HG03378 (cell line): ENCODE measurements around the gene ZC3HAV1L.
A peak's percentile ranks its signal among the peaks of the same experiment; 100 is the strongest.
"Not testable (repeated sequence)": the region's sequence is repeated elsewhere in the genome, so short reads cannot be mapped to it uniquely, and the experiment has no call there.

ENCODE experiments used
- ATAC-seq: cut with Tn5 transposase; IDR thresholded peaks from one replicate; pipeline ENCODE4 v1.9.1; 2021; ENCODE audit warnings: mild to moderate bottlenecking, moderate library complexity; ENCODE audit not compliant: unreplicated experiment

Gene ZC3HAV1L

DNA sequence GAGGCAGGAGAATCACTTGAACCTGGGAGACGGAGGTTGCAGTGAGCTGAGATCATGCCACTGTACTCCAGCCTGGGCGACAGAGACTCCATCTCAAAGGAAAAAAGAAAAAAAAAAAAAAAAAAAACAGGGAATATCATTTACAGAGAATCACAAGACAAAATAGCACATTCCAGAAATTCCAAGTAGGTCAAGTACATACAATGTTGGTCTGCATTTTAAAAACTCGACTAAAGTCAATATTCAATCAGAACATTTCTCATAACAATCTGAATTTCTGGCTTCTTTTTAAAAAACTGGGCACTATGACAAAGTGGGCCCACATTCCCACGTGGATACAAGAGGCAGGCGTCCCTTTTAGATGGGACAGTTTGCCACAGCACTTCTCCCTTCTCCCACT is 12.8 kb downstream of the ZC3HAV1L start:
- ATAC-seq: no peak

DNA sequence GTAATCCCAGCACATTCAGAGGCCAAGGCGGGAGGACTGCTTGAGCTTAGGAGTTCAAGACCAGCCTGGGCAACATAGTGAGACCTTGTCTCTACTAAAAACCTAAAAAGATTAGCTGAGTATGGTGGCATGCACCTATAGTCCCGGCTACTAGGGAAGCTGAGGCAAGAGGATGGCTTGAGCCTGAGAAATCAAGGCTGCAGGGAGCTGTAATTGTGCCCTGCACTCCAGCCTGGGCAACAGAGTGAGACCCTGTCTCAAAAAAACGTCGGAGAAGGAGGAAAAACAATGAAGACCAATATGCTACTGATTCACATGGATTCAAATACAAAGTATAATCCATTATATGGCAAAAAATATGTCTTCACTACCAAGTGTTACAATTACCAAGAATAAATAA is 13.6 kb downstream of the ZC3HAV1L start:
- no peak for ATAC-seq

GRCh38 chr7:139018910-139019309 is 16.9 kb downstream of the ZC3HAV1L start:
- no peak for ATAC-seq

DNA sequence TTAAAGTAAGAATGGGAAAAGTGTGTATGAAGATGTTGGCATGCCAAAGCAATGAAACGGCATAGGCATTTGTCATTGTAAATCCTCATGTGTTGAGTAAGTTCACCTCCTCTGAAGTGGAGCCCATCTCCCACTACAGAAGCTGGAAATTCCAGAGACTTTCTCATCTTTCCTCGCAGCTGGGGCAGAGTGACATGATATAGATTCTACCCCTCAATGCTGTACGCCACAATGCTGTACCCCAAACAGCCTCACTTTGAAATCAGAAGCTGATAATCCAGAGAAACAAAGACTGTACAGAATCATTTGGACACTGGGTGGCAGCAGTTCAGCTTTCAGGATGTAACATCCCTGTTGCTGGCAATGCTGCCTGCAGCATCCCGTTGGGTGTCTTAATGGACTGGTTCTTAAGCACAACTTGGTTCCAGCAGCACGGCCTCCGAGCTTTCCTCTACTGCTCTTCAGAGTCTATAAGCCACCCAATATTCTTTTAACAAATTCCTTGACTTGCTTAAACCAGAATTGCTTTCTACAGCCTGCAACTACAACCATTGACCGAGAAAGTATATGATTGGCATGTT is 18.8 kb downstream of the ZC3HAV1L start:
- ATAC-seq: peak; percentile 88

DNA sequence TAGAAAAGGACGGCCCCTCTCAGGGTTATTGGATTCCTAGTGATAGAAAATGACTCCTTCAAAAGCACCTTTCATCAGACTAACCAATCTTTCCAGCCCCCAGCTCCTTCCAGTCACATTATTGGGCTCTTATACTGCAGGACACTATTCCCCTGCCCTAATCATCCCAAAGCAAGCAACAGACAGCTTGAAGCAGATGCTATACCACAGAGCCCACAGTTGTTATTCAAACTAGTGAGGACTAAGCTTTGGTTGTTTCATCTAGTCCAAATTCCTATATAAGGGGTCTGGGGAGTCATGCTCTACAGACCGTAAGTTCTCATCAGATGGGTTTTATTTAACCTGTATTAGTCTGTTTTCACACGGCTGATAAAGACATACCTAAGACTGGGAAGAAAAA is 24.5 kb downstream of the ZC3HAV1L start:
- ATAC-seq: no peak

DNA sequence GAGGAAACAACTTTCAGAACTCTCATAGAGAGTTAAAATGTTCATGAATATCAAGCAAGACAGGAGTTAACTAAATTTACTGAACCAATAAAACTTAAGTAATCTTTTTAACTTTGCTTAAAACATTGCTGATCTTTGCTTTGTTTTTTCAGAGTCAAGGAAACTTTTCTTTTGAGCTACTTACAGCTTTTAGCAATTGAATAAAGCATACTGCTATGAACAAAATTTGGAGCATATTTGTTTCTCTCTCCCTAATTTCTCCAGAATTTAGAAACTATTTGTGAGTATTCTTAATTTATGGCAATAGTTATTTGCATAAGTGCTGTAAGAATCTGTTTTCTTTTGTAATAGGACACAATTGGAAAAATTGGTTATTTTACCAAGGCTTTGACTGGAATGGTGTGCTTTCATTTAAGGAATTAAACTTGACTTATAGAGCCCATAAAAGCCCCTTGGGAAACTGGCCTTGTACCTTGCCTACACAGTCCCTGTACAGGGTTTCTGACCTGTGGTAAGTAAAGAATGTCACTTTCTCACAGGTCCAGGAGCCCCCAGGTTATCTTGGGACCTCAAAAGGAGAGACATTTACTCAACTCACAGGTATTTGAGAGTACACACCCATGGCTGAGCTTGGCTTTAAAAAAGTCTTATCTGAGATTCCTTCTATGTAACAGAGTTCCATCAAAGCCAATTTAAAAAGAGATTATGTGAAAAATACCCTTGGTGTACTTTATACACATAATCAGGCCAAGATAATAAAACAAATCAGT is 31.3 kb downstream of the ZC3HAV1L start:
- no peak for ATAC-seq

- no peak for ATAC-seq
Measured at GRCh38 chr7:138999414-138999813, 36.4 kb downstream of the ZC3HAV1L start.

GRCh38 chr7:138992052-138992531 is 43.8 kb downstream of the ZC3HAV1L start:
- ATAC-seq: no peak

- ATAC-seq: no peak
Measured at GRCh38 chr7:138987686-138988085, 48.2 kb downstream of the ZC3HAV1L start.

- no peak for ATAC-seq
Measured at GRCh38 chr7:138982204-138982623, 53.6 kb downstream of the ZC3HAV1L start.

DNA sequence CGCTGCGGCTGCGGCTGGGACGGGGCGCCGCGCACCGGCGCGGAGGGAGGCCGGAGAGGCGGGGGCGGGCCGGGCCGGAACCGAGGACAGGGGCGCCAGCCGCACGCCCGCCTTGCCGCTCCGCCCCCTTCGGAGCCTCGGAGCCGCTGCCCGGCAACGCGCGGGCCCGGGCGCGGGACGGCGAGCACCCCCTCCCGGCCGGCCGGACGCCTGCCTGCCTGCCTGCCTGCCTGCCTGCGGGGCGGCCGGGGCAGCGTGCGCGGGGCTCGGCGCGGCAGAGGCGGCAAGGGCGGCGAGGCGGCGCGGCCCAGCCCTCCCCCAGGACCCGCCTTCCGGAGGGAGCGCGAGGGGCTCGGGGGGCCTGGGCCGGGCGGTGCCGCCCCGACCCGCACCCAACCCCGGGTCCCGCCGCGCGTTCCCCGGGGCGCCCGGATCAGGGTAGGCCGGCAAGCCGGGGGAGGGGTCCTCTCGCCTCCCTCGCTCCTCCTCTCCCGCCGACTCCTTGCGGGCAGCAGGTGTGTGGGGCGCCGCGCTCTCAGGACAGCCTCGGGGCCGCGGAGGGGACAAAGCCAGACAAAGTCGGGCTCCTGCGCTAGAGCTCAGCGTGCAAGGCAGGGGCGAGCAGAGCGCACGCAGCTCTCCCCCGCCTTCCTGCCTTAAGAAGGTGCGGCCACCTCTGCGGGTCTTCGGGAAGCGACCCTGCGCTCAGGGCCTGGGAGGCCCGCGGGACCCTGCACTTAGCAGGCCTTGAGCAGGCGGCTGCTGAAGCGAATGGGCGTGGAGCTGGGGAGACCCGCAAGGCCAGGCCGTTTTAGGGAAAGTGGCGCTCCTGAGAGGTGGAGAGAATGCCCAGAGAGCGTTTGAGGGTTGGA is 54.3 kb downstream of the ZC3HAV1L start, which contains the start of gene KIAA1549:
KIAA1549 (minus strand) TSS at position 58 of the 872 bp plus-strand sequence. CDS start 120 bp downstream, outside the sequence.
- no peak for ATAC-seq

GRCh38 chr7:138980563-138981291 is 55.1 kb downstream of the ZC3HAV1L start:
- ATAC-seq: no peak

- ATAC-seq: no peak
Measured at GRCh38 chr7:138979988-138980562, 55.8 kb downstream of the ZC3HAV1L start.

DNA sequence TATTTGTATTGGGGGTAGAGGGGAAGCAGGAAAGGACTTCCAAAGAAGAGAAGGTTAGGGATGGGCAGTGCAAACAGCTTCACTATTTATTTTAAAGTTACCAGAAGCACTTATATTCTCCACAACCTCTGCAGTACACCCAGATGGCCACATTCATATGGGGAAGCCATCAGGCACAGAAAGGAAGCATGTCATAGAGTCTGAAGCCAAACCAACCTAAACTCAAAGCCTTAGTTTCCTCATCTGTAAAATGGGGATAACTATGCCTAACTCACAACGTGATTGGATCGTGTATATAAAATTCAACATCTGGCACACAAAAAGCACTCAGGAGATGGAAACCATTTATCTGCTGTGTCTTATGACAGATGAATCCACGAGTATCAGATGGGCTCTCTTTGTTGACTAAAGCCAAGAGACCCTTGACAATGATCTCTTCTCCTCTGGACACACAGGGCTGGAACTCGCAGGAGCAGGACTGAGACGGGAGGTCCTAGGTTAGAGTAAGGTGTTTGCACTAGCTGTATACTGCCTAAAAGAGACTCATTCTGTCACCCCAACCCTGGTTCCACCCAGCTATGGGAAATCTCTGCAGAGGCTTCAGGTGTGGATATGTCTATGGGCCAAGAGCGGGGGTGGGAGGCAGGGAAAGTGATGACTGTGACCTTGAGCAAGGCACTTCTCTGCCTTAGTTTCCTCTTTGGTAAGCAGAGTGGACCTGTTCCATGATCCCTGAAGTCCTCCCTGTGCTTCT is 56.4 kb downstream of the ZC3HAV1L start:
- ATAC-seq: no peak

- ATAC-seq: no peak
Measured at GRCh38 chr7:138978541-138979184, 57.2 kb downstream of the ZC3HAV1L start.

- ATAC-seq: not testable (repeated sequence)
Measured at GRCh38 chr7:138976161-138976560, 59.7 kb downstream of the ZC3HAV1L start.
